SJSA1 (cell line): ENCODE measurements around the gene AKAP11. TPM values are rescaled to one million over a fixed set of nuclear protein-coding genes. Genes with fewer than 3 reads are reported as not detected.

ENCODE experiments used
- DNase-seq, 2 experiments: peaks; one replicate each; pipeline ENCODE4 v3.0.0-alpha.2; 2015 to 2020; ENCODE audit warnings: low spot score in 2 of 2, low read depth in 1 of 2
- H3K27ac ChIP-seq: fragments of 250-450 bp; sonication (Bioruptor Pico); 2 replicates; pipeline ENCODE4 v1.5.1; 2020; ENCODE audit warnings: mild to moderate bottlenecking, moderate library complexity
- H3K27me3 ChIP-seq: fragments of 250-450 bp; sonication (Bioruptor Pico); replicated peaks from 2 replicates; pipeline ENCODE4 v1.5.1; 2020; ENCODE audit warnings: mild to moderate bottlenecking, moderate library complexity
- H3K36me3 ChIP-seq: fragments of 250-450 bp; sonication (Bioruptor Pico); 2 replicates; pipeline ENCODE4 v1.5.1; 2020; ENCODE audit warnings: mild to moderate bottlenecking
- H3K4me1 ChIP-seq: fragments of 250-450 bp; sonication (Bioruptor Pico); replicated peaks from 2 replicates; pipeline ENCODE4 v1.6.1; 2021; ENCODE audit warnings: mild to moderate bottlenecking
- H3K4me3 ChIP-seq: fragments of 250-450 bp; sonication (Bioruptor Pico); 2 replicates; pipeline ENCODE4 v1.5.1; 2020; ENCODE audit warnings: mild to moderate bottlenecking
- H3K9me3 ChIP-seq: fragments of 250-450 bp; sonication (Bioruptor Pico); replicated peaks from 2 replicates; pipeline ENCODE4 v1.5.1; 2020; ENCODE audit warnings: mild to moderate bottlenecking
- total RNA-seq: library from RNA; depleted of rRNA; stranded (reverse); fragments of >200 nt; shearing (Covaris generic); gene quantifications from 2 replicates; pipeline ENCODE4 v1.2.3, GENCODE V29; 2014; rRNA removed

Gene AKAP11
- total RNA-seq, 1 experiment from 2014 or later = 16.5 TPM

GRCh38 chr13:42363941-42364612, 92.1 kb downstream of the AKAP11 start:
- H3K36me3 ChIP-seq = no peaks in the 10 kb centered on the region
- peak; percentile 18 to 49 for DNase-seq

GRCh38 chr13:42364613-42365000, 92.7 kb downstream of the AKAP11 start:
- Histone ChIP-seq H3K27ac (no peak overlapping the region), H3K4me1 (peaks cover 10% of the 10 kb centered on the region), H3K9me3 (no peaks in the 10 kb centered on the region), H3K27me3 (no peaks in the 10 kb centered on the region; the same call in 1 of the 2 replicates), H3K36me3 (no peaks in the 10 kb centered on the region), H3K4me3 (no peak overlapping the region)
- peak in 1 of 2 experiments; percentile 14 for DNase-seq

More at GRCh38 chr13:42363941-42364612, 92.1 kb downstream of the AKAP11 start:
- Histone ChIP-seq H3K4me3 (no peak overlapping the region), H3K4me1 (peaks cover 10% of the 10 kb centered on the region), H3K9me3 (no peaks in the 10 kb centered on the region), H3K27me3 (no peaks in the 10 kb centered on the region; the same call in 1 of the 2 replicates), H3K27ac (no peak overlapping the region)

DNA sequence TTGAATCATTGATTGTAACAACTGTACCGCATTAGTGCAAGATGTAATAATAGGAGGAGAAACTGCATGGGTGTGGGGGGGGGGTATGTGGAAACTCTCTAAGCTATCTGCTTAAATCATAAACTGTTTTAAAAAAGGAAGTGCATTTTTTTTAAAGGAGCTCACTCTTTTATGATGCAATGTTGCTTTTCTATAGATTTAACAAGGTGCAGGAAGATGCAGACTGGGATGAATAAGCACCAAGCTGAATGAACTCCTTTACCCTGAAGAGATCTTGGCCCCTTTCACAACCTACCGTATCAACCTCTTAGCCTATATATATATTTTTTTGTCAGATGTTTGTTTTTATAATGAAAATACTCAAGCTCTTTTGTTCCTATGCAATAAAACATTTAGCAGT, 95.9 kb downstream of the AKAP11 start:
- DNase-seq = no peak
- H3K27ac ChIP-seq = no peak overlapping the region
- H3K4me1 ChIP-seq = peaks cover 11% of the 10 kb centered on the region
- H3K9me3 ChIP-seq = no peaks in the 10 kb centered on the region
- H3K36me3 ChIP-seq = no peaks in the 10 kb centered on the region
- H3K27me3 ChIP-seq = no peaks in the 10 kb centered on the region; the same call in 1 of the 2 replicates
- no peak overlapping the region for H3K4me3 ChIP-seq

GRCh38 chr13:42369071-42369797, 97.3 kb downstream of the AKAP11 start:
- H3K27ac ChIP-seq = no peak overlapping the region
- H3K9me3 ChIP-seq = no peaks in the 10 kb centered on the region
- no peak overlapping the region for H3K4me3 ChIP-seq
- DNase-seq = no peak
- H3K27me3 ChIP-seq = no peaks in the 10 kb centered on the region; the same call in 1 of the 2 replicates
- peaks cover 11% of the 10 kb centered on the region for H3K4me1 ChIP-seq
- H3K36me3 ChIP-seq = no peaks in the 10 kb centered on the region

- Histone ChIP-seq H3K9me3 (no peaks in the 10 kb centered on the region), H3K4me3 (no peak overlapping the region), H3K27me3 (no peaks in the 10 kb centered on the region; the same call in 1 of the 2 replicates), H3K4me1 (0 out of 2 replicates have a peak, but pooled peaks cover 4% of the 10 kb centered on the region), H3K36me3 (no peaks in the 10 kb centered on the region), H3K27ac (no peak overlapping the region)
- DNase-seq = no peak
These were observed 98.3 kb downstream of the AKAP11 start for GRCh38 chr13:42370229-42370628.

Other genes with a start within 250 kb of the AKAP11 start
- 5.6 and 11.3 TPM in 2 replicates for gene DGKH, start 223.5 kb upstream of the AKAP11 start, total RNA-seq